Measurements from ENCODE around the gene COL6A5.
"Not testable (repeated sequence)": the region's sequence is repeated elsewhere in the genome, so short reads cannot be mapped to it uniquely, and the experiment has no call there.

Gene COL6A5

DNA sequence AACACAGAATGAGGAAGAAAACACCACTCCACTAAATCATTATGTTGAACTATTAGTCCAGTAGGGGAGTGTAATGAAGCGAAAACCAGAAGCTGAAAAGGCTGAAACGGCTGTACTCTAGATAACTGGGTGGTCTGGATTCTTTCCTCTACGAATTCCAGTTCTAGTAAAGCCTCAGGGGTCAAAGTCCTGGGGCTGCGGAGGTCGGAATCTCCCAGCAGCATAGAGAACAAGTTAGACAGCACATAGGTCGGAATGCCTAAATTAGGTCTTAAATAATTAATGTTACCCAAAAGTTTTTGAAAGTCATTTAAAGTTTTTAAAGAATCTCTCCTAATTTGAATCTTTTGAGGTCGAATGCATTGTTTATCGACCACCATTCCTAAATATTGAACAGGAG is 102.7 kb downstream of the COL6A5 start:
- DNase-seq, result not testable (repeated sequence)

DNA sequence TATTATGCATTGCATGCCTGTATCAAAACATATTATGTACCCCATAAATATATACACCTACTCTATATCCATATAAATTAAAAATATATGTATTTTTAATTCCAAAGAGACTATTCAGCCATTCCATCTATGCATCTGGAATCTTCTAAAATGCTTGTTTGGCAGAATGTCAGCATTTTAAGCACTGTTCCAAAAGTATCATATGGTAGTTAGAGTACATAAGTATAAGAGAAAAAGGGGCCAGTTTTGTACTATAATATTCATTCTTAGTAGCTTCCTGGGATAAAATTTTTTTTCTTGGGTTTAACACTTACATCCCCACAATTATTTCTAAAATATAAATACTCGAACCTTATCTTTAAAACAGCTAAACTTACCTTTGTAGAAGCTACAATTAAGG is 111.1 kb downstream of the COL6A5 start:
- DNase-seq, result no peak

DNA sequence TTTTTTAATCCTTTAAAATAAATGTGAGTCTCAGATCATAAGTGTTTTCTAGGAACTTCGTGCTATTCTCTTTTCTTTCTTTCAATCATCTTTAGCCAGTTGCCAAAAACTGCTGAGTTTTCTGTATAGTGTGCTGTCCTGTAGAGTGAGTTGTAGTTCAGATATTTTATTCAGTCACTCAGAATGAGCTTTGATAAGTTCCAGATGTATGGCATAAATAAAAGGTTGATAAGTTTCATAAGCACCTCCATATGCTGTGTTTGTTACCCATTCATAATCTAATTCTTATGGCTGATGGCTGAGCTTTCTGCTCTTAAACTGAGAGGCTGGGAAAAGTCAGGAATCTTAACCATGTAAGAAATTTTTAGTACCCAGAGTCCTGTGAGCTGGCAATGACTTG is 112.2 kb downstream of the COL6A5 start:
- no peak for DNase-seq

DNA sequence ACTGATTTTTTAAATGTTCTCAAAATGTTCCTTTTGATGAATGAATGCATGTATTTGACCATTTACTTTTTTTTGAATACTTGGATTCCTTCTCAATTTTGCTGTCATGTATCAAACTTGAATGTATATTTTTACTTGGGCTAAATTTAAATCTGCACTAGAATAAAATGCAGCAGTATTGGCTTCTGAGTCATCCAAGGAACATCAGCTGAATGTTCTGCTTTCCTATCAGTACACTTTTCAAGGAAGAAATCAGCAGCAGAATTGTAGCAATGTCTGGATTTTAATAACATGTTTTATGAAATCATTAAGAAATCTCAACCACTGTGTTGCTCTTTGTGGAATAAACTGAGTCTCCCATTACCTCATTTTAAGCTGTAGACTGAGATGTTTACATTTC is 114.5 kb downstream of the COL6A5 start:
- no peak for DNase-seq

DNA sequence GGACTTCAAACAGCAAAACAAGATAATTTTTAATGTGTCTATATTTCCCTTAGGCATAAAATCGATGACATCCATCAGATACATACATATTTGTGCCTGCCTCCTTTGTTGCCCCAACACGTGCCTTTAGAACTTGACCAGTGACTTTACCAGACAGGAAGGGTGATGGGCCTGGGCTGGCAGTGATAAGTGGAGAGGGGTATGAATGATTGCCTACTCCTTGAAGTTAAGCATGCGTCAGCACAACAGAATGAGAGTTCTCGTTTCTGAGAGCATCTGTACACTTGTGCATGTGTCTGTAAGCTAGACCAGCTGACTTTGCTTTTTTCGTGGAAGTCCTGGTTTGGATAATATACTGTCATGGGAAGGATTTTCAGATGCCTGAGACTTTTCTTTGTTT is 116.6 kb downstream of the COL6A5 start:
- DNase-seq, result peak; percentile 85

DNA sequence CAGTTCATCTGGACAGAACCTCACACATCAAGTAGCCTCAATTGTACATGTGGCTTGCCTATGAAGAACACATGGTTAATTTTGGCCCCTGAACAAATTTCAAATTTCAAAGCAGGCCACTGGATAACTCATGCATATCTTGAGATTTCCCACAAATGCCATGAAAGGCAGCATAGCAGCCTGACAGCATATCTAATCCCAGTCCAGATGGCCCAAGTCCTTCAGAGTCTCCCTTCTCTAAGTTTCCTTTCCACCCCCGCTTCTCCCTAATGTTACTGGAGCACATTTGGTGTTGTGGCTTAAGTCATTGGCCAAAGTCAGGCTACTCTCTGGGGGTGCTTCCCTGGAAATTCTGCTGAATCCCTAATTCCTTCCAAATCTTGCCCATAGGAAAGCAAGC is 117.7 kb downstream of the COL6A5 start:
- no peak for DNase-seq

DNA sequence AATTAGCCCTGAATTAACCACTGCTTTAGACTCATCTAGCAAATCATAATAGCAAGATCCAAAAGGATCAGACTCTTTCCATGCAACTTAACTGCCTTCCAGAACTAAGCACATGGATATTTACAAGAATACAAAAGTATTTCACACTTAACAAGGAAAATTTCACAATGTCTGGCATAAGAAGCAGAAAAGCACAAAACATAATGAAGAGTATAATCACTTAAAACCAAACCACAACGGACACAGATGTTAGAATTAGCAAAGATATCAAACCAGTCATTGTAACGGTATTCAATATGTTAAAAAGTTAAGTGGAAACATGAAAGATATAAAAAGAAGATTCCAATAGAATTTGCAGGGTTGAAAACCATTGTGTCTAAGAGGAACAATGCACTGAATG is 120.0 kb downstream of the COL6A5 start:
- DNase-seq, result peak; percentile 62

DNA sequence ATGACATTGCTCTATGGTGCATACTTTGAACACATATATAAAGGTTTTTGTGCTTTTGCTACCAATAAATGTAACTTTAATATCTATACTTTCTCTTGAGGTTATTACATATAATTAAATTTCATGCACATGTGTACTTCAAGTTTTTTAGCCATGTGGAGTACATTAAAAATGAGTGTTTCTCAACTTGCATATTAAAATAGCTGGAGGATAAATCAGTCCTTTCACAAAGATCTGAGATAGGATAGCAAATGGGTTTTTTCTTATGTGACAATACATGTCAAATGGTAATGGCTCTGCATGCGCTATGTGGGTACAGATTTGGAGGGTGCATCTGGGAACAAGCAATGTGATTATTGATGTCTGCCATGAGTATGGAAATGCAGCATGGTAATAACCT is 122.8 kb downstream of the COL6A5 start:
- no peak for DNase-seq

DNA sequence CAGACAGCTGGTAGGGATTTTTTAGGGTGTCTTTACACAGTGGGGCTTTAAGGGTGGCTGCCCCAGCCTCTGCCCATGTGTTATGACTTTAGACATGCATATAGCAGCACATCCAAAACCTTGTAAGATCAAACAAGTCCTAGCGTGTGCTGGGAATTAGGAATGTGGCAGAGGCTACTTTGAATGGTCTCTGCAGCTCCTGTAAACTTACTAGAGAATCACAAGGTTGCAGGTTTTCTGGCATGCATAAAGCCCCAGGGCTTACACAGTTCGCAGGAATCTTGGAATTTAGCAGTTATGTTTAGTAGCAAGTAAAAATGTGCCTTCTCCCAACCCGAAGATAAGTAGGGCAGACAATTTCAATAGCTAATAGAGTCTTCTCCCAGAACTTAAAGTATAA is 124.7 kb downstream of the COL6A5 start:
- DNase-seq, result no peak

DNA sequence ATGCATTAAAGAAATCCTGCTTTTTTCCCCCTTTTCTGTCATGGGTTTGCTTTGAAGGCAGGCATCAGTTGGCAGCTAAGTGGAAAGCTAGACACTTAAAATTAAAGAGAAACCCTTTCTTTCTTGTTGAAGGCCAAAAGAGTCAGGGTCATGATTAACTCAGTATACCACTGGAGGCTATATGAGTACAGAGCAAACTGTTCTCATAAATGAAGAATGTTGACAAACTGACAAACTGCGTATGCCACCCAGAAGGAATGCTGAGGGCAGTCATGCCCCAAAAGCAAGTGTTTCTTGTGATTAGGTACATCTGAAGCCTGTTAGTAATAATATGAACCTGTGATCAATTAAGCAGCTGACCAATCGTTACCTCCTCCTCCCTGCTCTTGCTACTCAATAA is 127.9 kb downstream of the COL6A5 start:
- DNase-seq, result no peak

DNA sequence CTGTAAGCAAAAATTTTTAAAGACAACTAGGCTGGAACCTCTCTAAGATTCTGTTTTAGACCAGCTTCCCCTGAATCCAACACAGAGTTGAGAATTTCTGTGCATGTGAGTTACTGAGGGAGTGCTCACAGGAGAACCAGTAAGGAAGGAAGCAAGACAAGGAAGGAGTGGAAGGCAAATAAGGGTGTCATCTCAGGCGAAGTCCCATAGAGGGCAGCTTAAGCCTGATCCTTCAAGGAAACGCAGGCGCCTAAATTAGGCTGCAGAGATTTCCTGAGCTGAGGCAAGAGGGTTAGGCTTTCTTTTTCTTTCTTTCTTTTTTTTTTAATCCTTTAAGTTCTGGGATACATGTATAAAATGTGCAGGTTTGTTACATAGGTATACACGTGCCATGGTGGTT is 135.3 kb downstream of the COL6A5 start:
- DNase-seq, result peak; percentile 68

DNA sequence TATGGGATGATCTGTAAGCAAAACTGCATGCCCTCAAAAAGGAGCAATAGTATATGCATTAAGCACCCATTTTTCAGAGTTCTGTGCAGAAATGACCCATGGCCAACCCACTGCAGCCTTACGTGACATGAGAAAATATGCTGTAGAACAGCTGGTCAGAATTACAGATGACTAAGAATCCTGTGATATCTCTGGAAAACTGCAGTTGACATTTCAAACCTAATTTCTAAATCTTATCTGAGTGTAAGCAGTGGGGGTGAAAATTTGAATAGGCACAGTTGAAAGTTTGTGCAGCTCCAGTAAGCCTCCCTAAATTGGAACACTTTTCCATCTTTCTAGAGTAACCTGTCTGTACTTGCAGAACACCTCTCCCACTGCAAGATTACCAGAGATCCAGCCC is 142.8 kb downstream of the COL6A5 start:
- DNase-seq, result no peak

DNA sequence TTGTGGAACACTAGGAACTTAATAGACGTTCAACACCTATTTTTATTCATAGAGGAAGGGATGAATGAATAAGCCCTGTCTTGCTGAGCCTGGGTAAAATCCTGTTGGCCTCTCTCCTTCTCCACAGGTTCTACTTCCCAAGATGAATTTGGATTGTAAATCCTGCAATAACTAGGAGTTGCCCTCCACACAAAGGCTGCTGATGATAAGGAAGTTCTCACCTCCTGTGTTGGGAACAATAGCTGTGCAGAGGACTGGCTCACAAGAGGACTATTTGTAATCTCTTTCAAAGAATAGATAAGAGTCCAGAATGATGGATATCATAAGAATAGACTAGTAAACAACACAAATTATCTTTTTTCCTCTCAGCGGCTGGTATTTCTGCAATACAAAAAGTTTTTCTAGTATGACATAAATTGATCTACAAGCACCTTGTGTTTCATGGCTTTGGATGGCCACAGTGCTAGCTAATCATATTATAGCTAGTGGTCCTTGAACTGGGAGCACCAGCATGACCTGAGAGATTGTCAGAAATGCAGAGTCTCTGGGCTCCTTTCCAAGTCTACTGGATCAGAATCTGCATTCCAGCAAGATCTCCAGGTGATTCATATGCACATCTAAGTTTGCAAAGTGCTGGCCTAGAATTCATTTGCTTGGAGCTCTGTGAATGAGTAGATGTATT is 143.4 kb downstream of the COL6A5 start:
- DNase-seq, result no peak

DNA sequence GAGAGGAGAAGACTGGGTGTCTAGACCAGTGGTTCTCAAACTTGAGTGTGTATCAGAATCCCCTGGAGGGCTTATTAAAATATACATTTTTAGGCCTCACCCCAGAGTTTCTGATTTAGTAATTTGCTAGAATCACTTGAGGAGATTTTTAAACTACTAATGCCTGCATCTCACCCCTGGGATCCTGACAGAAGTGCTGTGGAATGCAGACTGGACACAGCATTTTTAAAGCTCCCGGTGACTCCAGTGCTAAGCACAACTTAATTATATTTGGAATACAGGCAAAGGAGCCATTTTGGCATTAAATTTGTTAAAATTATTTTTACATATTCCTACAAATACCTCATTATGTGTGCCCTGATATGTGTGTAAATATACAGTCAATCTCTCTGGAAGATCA is 144.8 kb downstream of the COL6A5 start:
- DNase-seq, result no peak

DNA sequence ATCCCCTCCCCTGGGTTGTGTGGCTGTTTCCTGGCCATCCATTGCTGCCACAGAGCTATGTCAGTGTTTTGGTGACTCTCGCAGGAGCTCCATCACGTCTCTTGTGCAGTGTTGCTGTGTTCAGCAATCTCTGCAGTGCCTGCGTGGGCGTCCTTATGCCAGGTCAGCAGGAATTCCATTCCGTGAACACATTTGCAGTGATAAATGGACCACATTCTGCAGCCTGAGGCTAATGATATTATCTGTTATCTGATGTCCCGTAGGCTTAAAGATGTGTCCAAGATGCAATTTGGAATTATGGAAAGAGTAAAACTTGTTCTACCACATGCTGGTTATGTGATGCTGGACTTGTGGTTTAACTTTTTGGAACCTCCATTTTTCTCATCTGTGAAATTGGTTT is 146.0 kb downstream of the COL6A5 start:
- DNase-seq, result no peak

DNA sequence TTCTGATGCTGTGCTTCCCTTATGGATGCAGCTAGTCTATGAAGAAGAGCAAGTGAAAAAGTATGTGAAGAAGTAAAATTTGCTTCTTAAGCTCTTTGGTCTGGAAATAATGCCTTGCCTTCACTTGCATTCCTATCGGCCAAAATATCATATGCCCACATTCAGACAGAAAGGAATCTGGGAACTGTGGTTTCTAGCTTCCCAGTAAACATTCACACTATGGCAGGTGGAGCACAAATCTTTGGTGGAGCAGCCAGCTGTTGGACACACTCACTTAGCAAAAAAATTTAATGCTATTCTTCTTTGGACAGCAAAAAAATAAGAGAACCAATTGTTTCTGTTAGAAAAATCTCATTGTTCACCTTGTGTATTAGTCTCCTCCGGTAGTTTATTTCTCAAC is 159.2 kb downstream of the COL6A5 start:
- DNase-seq, result no peak

DNA sequence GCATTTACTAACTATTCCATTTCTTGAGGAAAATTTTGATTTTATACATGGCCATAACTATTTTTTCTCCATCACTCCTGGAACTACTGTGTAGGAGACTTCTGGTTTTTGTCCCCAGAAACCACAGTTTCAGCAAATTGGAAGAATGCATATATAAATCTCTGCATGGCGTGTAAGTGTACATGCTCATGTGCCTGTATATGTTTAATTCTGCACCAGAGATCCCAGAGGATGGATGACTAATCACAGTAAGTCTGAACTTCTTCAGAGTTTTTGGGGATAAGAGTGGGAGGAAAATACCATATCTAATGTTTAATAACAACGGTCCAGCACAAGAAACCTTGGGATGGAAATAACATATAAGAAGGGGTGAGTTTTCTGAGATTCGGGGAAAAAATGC is 160.6 kb downstream of the COL6A5 start:
- no peak for DNase-seq

DNA sequence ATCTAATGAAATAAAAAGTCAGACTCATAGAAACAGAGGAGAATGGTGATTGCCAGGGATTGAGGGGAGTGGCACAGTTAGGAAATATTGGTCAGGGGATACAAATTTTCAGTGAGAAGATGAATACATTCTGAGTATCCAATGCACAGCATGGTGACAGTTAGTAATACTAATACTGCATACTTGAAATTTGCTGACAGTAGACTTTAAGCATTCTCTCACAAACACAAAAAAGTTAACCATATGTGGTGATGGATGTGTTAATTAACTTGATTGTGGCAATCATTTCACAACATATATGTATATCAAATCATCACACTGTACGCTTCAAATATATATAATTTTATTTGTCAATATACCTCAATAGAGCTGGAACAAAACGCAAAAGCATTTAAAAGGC is 162.3 kb downstream of the COL6A5 start:
- DNase-seq, result no peak

DNA sequence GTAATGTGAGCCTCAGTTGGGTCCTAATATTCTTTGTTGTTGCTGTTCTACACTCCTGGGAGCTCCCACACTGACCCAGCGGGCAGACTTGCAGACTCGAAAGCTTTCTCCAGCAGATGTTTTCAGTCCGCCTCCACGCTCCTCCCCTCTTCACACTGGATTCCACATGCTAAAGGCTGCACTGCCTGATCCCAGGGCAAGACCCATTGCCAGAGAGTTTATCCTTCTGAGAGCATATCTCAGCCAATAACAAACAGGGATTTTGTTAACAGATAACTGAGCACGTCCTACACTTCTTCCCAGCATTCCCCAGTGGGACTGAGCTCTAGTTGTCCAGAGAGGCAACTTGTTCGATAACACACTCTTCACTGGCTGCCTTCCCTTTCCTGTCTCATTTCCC is 163.5 kb downstream of the COL6A5 start:
- DNase-seq, result no peak

DNA sequence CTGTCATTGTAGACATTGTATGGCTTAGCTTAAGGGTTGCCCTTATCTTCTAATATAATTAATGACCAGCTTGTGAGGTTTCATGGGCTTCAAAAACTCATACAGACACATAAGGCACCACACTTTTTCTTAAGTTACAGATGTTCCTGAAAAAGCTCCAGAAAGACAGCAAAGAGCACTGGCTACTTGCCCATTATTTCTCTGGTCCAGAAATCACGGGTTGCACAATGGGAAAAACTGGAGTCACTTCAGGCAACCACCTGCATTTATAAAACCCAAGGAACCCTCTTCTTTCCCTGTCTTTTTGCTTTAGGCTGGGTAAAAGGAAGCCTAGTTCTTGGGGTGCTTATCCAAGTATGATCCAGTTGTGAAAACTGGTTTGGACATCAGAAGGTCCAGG is 169.2 kb downstream of the COL6A5 start:
- DNase-seq, result no peak

DNA sequence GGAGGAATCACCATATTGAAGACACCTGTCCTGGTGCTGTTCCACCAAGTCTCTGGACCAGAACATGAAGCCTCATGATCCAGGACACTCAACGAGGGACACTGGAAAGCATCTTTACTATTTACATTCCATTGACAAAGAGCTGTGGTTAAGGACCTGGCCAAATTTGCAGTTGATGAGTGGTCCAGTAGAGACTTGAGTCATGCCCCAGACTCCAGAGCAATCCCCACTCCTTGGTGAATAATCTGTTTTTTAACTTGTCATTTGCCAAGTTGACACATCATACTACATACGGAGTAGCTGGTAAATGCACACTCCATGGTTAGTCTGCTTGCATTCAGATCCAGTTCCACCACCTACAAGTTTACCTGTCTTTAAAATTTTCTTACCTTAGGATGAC is 170.3 kb downstream of the COL6A5 start:
- no peak for DNase-seq

DNA sequence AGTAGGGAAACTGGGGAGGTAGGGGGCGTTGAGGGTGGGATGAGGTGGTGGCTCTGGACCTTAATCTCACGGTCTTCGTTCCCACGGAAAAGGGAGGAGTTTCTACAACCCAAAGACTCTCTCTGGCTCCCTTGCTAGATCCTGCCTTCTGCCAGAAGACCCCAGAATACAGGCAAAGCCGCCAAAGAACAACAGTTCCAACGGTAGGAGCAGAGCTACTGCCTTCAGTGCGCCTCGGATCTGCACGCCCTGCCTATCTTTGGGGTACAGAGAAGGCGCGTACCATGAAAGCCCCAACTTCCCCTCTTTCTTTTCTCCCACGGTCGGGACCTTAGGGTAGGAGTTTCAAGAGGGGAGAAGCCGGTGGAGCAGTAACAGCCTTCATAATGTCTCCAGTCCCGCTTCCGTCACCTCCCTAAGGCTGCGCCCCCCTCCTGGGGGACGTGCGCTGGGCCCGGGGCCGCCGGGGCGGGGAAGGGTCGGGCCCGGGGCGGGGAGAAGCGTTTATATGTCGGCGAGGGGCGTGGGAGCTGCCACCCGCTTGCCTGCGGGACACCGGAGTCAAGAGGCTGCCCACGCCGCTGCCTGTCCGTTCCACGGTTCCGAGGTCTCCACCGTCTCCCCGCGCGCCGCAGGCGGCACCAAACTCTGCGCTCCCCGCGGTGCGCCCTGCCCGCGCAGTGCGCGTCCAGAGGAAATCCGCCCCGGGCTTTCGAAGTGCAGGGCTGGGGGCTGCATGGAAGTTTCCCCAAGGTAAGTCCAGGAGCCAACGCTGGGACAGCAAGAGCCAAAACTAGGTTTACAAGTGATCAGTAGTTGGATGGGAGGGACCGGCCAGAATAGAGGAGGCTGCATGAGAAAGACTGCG is 171.4 kb downstream of the COL6A5 start, which contains the start of gene COL6A6:
COL6A6 (plus strand) TSS at position 533 of the 868 bp plus-strand sequence. CDS start 43,188 bp downstream, outside the sequence.
- DNase-seq, result peak; percentile 17

DNA sequence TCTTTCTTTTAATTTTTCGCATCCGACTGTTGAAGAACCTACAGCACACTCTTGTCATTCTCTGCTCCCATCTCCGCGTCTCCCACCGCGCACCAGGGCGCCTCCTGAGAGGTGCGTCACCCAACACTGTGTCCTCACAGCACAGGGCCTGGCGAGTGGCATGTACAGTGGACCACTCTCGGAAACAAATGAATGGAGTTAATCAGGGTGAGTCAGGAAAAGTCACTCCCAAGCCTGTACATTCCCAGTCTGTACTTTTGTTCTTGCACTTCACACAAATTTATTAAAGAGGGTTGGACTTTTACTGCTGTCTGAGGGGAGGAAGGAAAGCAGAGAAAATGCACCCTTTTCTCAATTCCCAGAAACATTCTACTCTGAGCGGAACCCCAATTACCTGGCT is 172.1 kb downstream of the COL6A5 start:
- no peak for DNase-seq

DNA sequence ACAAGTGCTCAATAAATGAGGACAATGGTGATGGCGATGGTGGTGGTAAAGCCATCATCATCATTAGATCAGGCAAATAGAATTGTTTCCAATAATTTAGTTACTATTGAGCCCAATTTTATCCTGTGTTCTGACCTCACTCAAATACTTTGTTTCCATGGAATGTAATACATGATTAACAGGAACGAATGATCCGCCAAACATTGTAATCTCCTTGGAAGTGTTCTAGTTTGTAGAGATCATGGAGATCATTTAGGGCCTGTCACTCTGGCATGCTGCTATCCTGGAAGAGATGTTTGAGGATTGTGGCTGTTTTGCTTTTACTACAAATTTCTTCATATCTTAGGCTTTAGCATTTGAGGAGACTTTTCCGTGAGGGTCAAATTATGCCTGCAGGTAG is 174.3 kb downstream of the COL6A5 start:
- no peak for DNase-seq

DNA sequence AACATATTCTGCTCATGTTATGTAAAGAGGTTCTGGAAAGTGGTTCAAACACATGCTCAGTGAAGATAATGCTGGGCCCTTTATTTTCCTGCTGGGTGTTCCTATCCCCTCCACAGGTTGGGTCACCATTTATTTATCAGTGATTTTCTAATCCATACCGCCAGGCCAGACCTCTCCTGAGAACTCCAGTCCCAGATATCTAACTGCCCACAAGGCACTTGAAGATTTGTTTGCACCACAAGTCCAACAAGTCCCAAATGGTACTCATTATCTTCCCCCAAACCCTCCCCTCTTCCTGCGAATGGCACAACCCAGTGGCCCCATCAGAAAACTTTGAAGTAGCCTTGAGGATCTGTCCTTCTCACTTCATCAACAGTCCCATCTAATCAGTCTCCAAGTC is 176.9 kb downstream of the COL6A5 start:
- DNase-seq, result no peak
